PC-3 (cell line): ENCODE measurements around the gene RNLS. TPM values are rescaled to one million over a fixed set of nuclear protein-coding genes. Genes with fewer than 3 reads are reported as not detected.

Experiments
- ATAC-seq: fragments of 200-7000 bp; cut with Tn5 transposase; 2 replicates; pipeline ENCODE4 v1.9.1; 2020; ENCODE audit warnings: mild to moderate bottlenecking, moderate library complexity
- BruUV-seq: library from RNA; stranded (reverse); fragments of 400-500 nt; replicated peaks from 2 replicates; lab custom pipeline; 2021; lab: Mats Ljungman, UMichigan
- CTCF ChIA-PET: fragments of 300-600 bp; sonication (Branson Sonifier 250); formaldehyde crosslinking; loops from one replicate; lab custom pipeline; 2022; ENCODE audit warnings: antibody characterized with exemption; lab: Charles Lee
- POLR2A ChIA-PET: fragments of 300-600 bp; sonication (Branson Sonifier 250); formaldehyde crosslinking; loops from one replicate; lab custom pipeline; 2022; ENCODE audit warnings: antibody characterized with exemption; ENCODE audit not compliant: unreplicated experiment; lab: Charles Lee
- DNase-seq: peaks from one replicate; pipeline ENCODE4 v3.0.0-alpha.2; 2015
- H2AFZ ChIP-seq: fragments of 300-600 bp; sonication (generic); 2 replicates; pipeline ENCODE4 v1.6.0; 2016; ENCODE audit warnings: antibody characterized with exemption, low read length
- H3F3A ChIP-seq: fragments of 300-600 bp; sonication (generic); one replicate; pipeline ENCODE4 v1.6.0; 2017; ENCODE audit warnings: antibody characterized with exemption, low read length, control low read depth, mild to moderate bottlenecking; ENCODE audit not compliant: unreplicated experiment
- H3K27ac ChIP-seq: fragments of 300-600 bp; sonication (generic); 2 replicates; pipeline ENCODE4 v1.5.1; 2016; ENCODE audit warnings: mild to moderate bottlenecking, low read length
- H3K27me3 ChIP-seq: fragments of 300-600 bp; sonication (generic); 2 replicates; pipeline ENCODE4 v1.6.1; 2016; ENCODE audit warnings: low read length, mixed read lengths
- H3K36me3 ChIP-seq: fragments of 300-600 bp; sonication (generic); 2 replicates; pipeline ENCODE4 v1.6.1; 2016; ENCODE audit warnings: low read depth, mixed run types, low read length, mixed read lengths
- H3K4me1 ChIP-seq: fragments of 300-600 bp; sonication (generic); 2 replicates; pipeline ENCODE4 v1.5.1; 2016; ENCODE audit warnings: low read length; ENCODE audit not compliant: insufficient read depth
- H3K4me2 ChIP-seq: fragments of 300-600 bp; sonication (generic); 2 replicates; pipeline ENCODE4 v1.6.0; 2016; ENCODE audit warnings: low read length
- H3K4me3 ChIP-seq: fragments of 300-600 bp; sonication (generic); 2 replicates; pipeline ENCODE4 v1.5.1; 2016; ENCODE audit warnings: mild to moderate bottlenecking, low read length, mixed read lengths
- H3K79me2 ChIP-seq: fragments of 300-600 bp; sonication (generic); 2 replicates; pipeline ENCODE4 v1.6.1; 2017; ENCODE audit warnings: low read length, mixed read lengths
- H3K9ac ChIP-seq: fragments of 300-600 bp; sonication (generic); 2 replicates; pipeline ENCODE4 v1.6.0; 2016; ENCODE audit warnings: mild to moderate bottlenecking, low read length
- H3K9me2 ChIP-seq: fragments of 300-600 bp; sonication (generic); replicated peaks from 2 replicates; pipeline ENCODE4 v1.6.1; 2016; ENCODE audit warnings: mixed run types, low read length, mixed read lengths
- H3K9me3 ChIP-seq: fragments of 300-600 bp; sonication (generic); 2 replicates; pipeline ENCODE4 v1.6.1; 2016; ENCODE audit warnings: low read length, mixed read lengths
- H4K20me1 ChIP-seq: fragments of 300-600 bp; sonication (generic); 2 replicates; pipeline ENCODE4 v1.6.1; 2016; ENCODE audit warnings: low read length, mixed read lengths
- CTCF ChIP-seq: fragments of 300-600 bp; sonication (generic); conservative IDR thresholded peaks from 2 replicates; pipeline ENCODE4 v1.5.1; 2017; ENCODE audit warnings: antibody characterized with exemption, low read depth, mild to moderate bottlenecking, low read length
- EZH2 ChIP-seq: fragments of 300-600 bp; sonication (generic); IDR thresholded peaks from one replicate; pipeline ENCODE4 v1.6.1; 2017; ENCODE audit warnings: antibody characterized with exemption, mild to moderate bottlenecking, low read length; ENCODE audit not compliant: unreplicated experiment
- EZH2phosphoT487 ChIP-seq: fragments of 300-600 bp; sonication (generic); IDR thresholded peaks from 2 replicates; pipeline ENCODE4 v1.6.1; 2018; ENCODE audit warnings: mild to moderate bottlenecking, antibody characterized with exemption, low read length, borderline replicate concordance
- intact Hi-C: fragments of 100-400 bp; cut with micrococcal nuclease; formaldehyde crosslinking; loops from 2 replicates; pipeline ENCODE4 v1.9.0; 2023
- total RNA-seq: library from RNA; depleted of rRNA; stranded (reverse); fragments of >200 nt; gene quantifications from 2 replicates; pipeline ENCODE4 v1.2.3, GENCODE V29; 2014

The RNLS gene
- total RNA-seq, 1 experiment from 2014 or later: not detected

- ATAC-seq (no peak), DNase-seq (no peak)
- Histone ChIP-seq H3K79me2 (no peaks in the 10 kb centered on the region), H3K9me3 (no peaks in the 10 kb centered on the region), H3K27me3 (no peaks in the 10 kb centered on the region), H3K4me1 (no peaks in the 10 kb centered on the region), H4K20me1 (no peaks in the 10 kb centered on the region), H3F3A (no peaks in the 10 kb centered on the region), H3K9ac (no peak overlapping the region), H3K4me3 (no peak overlapping the region), H3K27ac (no peak overlapping the region), H3K9me2 (no peaks in the 10 kb centered on the region), H2AFZ (no peak overlapping the region), H3K36me3 (no peaks in the 10 kb centered on the region), H3K4me2 (no peak overlapping the region)
- no peak for TF ChIP-seq EZH2phosphoT487
- TF ChIP-seq EZH2: no peak
- CTCF ChIA-PET: no interaction called here
- intact Hi-C loops: no loop called here
- BruUV-seq: no TSS peak
- POLR2A ChIA-PET: no interaction called here
Observed at GRCh38 chr10:88608780-88609179, 25.7 kb upstream of the RNLS start.

GRCh38 chr10:88608052-88608732 lies 25.1 kb upstream of the RNLS start:
- BruUV-seq: no TSS peak
- TF ChIP-seq EZH2 (no peak), CTCF (no peak), EZH2phosphoT487 (no peak)
- Histone ChIP-seq H3K36me3 (no peaks in the 10 kb centered on the region), H3F3A (no peaks in the 10 kb centered on the region), H3K4me3 (no peak overlapping the region), H2AFZ (no peak overlapping the region), H3K27ac (no peak overlapping the region), H3K9me3 (no peaks in the 10 kb centered on the region), H3K9me2 (no peaks in the 10 kb centered on the region), H4K20me1 (no peaks in the 10 kb centered on the region), H3K4me1 (no peaks in the 10 kb centered on the region), H3K27me3 (no peaks in the 10 kb centered on the region), H3K79me2 (no peaks in the 10 kb centered on the region), H3K9ac (no peak overlapping the region), H3K4me2 (no peak overlapping the region)
- ATAC-seq: no peak
- no peak for DNase-seq
- intact Hi-C loops: no loop called here
- CTCF ChIA-PET: no interaction called here
- POLR2A ChIA-PET: no interaction called here

GRCh38 chr10:88598055-88598454 lies 14.9 kb upstream of the RNLS start:
- ATAC-seq: no peak
- no peaks in the 10 kb centered on the region for H3K79me2 ChIP-seq
- H2AFZ ChIP-seq: no peak overlapping the region
- H3K4me2 ChIP-seq: no peak overlapping the region
- intact Hi-C loops: no loop called here
- TF ChIP-seq EZH2 (no peak), CTCF (no peak), EZH2phosphoT487 (no peak)
- ChIA-PET CTCF (no interaction called here), POLR2A (no interaction called here)
- H3K27ac ChIP-seq: no peak overlapping the region
- DNase-seq: no peak
- no peaks in the 10 kb centered on the region for H4K20me1 ChIP-seq
- H3K36me3 ChIP-seq: no peaks in the 10 kb centered on the region
- no peaks in the 10 kb centered on the region for H3K9me3 ChIP-seq
- no peaks in the 10 kb centered on the region for H3K4me1 ChIP-seq
- BruUV-seq: no TSS peak
- H3K27me3 ChIP-seq: no peaks in the 10 kb centered on the region
- no peak overlapping the region for H3K9ac ChIP-seq
- H3K4me3 ChIP-seq: no peak overlapping the region
- no peaks in the 10 kb centered on the region for H3K9me2 ChIP-seq
- H3F3A ChIP-seq: no peaks in the 10 kb centered on the region
